Bronchial epithelial cell (primary cell): ENCODE measurements around the gene SCUBE2. TPM values are rescaled to one million over a fixed set of nuclear protein-coding genes. Genes with fewer than 3 reads are reported as not detected.

Experiments used
- DNase-seq: peaks from one replicate; pipeline ENCODE4 v3.0.0-alpha.2; 2010; ENCODE audit warnings: low read depth
- FAIRE-seq: peaks from 2 replicates; lab custom pipeline; 2011; peaks lifted over from hg19 to GRCh38; lab: Jason Lieb, UNC
- H3K27me3 ChIP-seq: 2 replicates; pipeline ENCODE4 v1.5.1; 2011; ENCODE audit warnings: low read length; ENCODE audit not compliant: control insufficient read depth, insufficient read depth
- H3K36me3 ChIP-seq: 2 replicates; pipeline ENCODE4 v1.5.1; 2011; ENCODE audit warnings: low read length; ENCODE audit not compliant: control insufficient read depth, insufficient read depth
- H3K4me3 ChIP-seq: 2 replicates; pipeline ENCODE4 v1.5.1; 2011; ENCODE audit warnings: mild to moderate bottlenecking, low read depth, low read length, control low read depth
- total RNA-seq: library from RNA; depleted of rRNA; stranded (reverse); fragments of >200 nt; gene quantifications from 2 replicates; pipeline ENCODE4 v1.2.1, GENCODE V29; 2014
- TF ChIP-seq, protein P1 (sequence below): IDR thresholded peaks from 2 replicates; pipeline ENCODE4 v1.5.1; 2011; ENCODE audit warnings: mild to moderate bottlenecking, moderate library complexity, low read length, control low read depth, inconsistent platforms; ENCODE audit not compliant: insufficient read depth, severe bottlenecking

Gene SCUBE2
- total RNA-seq, 1 donor from 2014 or later, result not detected

DNA sequence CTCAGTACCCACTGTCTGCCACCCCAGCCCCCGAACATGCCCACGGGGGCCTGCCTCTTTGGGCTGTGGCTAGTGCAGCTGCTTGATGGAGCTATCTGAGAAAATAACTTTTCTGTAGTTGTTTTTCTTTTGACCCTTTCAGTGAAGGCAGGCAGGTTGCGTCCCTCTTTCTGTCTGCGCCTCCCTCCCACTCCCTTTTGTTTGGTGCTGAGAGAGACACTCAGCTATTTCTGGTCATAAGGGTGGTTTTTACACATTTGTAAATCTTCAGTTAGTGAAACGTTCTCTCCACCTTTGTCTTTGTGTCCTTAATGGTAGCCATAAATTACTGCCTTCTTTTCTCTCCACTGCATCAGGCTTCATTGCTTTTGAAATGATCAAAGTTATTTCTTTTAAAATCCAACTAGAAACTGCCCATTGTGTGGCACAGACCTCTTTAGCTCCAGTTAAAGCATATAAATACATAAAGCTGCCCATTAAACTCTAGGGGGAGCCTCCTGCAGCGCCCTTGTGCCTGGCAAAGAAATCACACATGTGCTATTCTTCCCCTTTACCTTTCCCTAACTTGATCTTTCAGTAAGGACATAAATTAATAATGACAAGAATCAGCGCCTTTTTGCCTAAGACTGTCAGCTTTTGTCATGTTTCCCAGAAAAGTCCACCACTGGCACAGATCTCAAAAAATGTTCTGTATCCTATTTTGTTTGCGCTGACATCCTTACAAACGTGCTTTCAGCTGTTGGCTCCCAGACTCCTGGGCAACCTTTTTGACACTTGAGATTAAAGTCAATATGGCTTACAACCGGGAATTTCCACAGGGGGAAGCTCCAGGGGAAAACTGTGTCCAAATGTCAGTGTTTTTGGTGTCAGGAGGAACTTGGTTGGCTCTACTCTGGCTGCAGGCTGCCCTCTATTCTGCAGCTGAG lies 1.7 kb upstream of the SCUBE2 start:
- TF ChIP-seq, protein P1, sequence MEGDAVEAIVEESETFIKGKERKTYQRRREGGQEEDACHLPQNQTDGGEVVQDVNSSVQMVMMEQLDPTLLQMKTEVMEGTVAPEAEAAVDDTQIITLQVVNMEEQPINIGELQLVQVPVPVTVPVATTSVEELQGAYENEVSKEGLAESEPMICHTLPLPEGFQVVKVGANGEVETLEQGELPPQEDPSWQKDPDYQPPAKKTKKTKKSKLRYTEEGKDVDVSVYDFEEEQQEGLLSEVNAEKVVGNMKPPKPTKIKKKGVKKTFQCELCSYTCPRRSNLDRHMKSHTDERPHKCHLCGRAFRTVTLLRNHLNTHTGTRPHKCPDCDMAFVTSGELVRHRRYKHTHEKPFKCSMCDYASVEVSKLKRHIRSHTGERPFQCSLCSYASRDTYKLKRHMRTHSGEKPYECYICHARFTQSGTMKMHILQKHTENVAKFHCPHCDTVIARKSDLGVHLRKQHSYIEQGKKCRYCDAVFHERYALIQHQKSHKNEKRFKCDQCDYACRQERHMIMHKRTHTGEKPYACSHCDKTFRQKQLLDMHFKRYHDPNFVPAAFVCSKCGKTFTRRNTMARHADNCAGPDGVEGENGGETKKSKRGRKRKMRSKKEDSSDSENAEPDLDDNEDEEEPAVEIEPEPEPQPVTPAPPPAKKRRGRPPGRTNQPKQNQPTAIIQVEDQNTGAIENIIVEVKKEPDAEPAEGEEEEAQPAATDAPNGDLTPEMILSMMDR, result peak; percentile 26
- H3K36me3 ChIP-seq, result no peaks in the 10 kb centered on the region
- DNase-seq (peak; percentile 24), FAIRE-seq (no peak)
- no peak overlapping the region for H3K4me3 ChIP-seq
- peaks cover 9% of the 10 kb centered on the region for H3K27me3 ChIP-seq

DNA sequence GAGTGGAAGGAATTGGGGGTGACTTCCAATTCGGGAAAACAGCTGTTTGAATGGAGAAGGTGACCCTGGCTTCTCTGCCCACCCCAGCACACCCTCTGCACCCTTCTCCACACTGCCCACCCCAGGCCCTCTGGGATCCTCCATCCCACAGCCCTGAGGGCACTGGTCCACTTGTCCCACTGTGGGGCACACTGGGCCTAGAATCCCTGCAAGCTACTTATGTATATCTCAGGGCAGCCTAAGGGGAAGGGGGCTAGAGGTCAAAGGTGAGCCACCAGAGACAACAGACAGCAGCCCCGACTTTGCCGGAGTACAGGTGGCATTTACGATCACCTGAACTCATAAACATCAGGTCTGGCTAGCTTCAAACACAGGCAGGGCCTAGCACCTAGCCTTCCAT lies 673 bp upstream of the SCUBE2 start:
- peak; percentile 32 for FAIRE-seq
- no peak for DNase-seq

DNA sequence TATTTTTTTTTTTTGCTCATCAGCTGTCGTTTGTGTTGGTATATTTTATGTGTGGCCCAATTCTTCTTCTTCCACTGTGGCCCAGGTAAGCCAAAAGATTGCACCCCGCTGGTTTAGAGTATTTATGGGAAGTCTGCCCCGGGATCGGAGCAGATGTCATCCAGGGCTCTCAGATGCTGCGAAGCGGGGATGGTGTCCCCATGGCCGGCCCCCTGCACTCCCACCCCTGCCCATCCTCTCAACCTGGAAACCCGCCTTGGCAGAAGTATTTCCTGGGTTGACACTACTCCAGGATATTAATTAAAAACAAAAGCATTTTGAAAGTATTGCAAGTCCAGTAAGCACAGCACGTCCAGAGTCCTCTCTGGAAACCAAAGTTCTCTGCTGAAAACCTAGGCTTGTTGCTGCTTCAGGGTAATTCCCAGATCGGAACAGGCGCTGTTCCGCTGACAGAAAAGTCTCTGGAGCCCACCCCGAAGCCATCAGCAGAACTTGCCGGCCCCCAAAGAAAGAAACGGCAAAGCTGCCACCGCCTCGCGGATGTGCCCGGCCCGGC lies 833 bp downstream of the SCUBE2 start:
- Histone ChIP-seq H3K27me3 (peaks cover 9% of the 10 kb centered on the region), H3K36me3 (no peaks in the 10 kb centered on the region), H3K4me3 (peak overlapping the region; percentile 7)
- DNase-seq (no peak), FAIRE-seq (no peak)
- TF ChIP-seq, protein P1, result no peak

More for the DNA sequence above, 673 bp upstream of the SCUBE2 start:
- H3K36me3 ChIP-seq, result no peaks in the 10 kb centered on the region
- no peak overlapping the region for H3K4me3 ChIP-seq
- peaks cover 9% of the 10 kb centered on the region for H3K27me3 ChIP-seq
- TF ChIP-seq, protein P1, result no peak

DNA sequence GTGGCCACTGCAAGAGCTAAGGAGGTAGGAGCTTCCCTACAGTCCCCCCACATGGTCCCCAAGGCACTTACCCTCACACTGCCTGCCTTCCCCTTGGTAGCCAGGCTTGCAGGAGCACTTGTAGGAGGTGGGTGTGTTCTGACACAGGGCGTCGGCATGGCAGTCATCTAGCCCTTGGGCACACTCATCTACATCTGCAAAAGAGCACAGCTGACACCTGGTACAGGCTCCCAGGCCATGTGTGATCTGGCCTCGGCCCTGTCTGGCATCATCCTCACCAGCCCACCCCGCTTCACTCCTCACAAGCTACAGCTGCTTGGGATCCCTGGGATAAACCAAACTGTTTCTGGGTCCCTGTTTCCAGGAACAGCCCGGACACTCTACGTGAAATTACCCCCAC lies 1.8 kb downstream of the SCUBE2 start:
- Histone ChIP-seq H3K27me3 (peaks cover 8% of the 10 kb centered on the region), H3K36me3 (no peaks in the 10 kb centered on the region), H3K4me3 (no peak overlapping the region)
- TF ChIP-seq, protein P1, result no peak
- FAIRE-seq (no peak), DNase-seq (peak; percentile 10)

DNA sequence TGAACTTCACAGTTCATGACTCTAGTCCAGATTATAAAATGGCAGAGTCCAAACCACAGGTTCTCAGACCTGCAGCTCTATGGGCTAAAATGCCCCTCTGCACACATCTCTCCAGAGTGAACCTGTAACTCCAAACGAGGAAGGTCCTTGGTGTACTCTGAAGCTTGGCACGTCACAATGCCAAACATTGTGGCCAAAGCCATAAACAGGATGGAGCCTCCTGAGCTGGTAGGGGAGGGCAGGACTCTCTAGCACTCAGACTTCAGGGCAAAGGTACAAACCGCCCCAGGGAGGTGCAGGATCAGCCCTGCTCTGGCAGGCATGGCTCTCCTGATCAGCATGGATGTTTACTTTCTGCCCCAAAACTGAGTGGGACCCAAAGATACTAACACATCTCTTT lies 2.3 kb downstream of the SCUBE2 start:
- DNase-seq (no peak), FAIRE-seq (peak; percentile 72)
- Histone ChIP-seq H3K27me3 (peaks cover 8% of the 10 kb centered on the region), H3K36me3 (no peaks in the 10 kb centered on the region), H3K4me3 (no peak overlapping the region)
- TF ChIP-seq, protein P1, result no peak
